Loucy (cell line): ENCODE data around the gene OBI1.

Experiments
- EZH2phosphoT487 ChIP-seq: fragments of 200-600 bp; IDR thresholded peaks from 2 replicates; pipeline ENCODE4 v1.6.1; 2018; ENCODE audit warnings: antibody characterized with exemption, mild to moderate bottlenecking, moderate library complexity, borderline replicate concordance
- TF ChIP-seq, protein P1 (sequence below): fragments of 200-600 bp; sonication (generic); conservative IDR thresholded peaks from 2 replicates; pipeline ENCODE4 v1.5.1; 2014; ENCODE audit warnings: mild to moderate bottlenecking, antibody characterized with exemption, low read length

DNA sequence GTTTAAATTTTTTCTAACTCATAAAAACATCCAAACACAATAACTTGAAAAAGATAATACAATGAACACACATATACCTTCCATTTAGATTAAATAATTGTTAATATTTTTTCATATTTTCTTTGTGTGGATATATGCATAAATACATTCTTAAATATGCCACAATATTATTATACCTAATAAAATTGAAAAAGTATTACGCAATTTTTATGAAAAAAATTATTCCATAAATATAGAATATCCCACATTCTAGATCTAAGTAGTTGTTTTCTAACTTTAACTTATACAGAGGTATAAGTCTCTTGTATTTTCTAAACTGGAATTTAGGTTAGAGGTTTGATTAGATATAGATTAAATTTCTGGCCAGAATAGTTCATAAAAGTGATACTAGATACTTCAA is 89.9 kb downstream of the OBI1 start:
- TF ChIP-seq, protein P1, sequence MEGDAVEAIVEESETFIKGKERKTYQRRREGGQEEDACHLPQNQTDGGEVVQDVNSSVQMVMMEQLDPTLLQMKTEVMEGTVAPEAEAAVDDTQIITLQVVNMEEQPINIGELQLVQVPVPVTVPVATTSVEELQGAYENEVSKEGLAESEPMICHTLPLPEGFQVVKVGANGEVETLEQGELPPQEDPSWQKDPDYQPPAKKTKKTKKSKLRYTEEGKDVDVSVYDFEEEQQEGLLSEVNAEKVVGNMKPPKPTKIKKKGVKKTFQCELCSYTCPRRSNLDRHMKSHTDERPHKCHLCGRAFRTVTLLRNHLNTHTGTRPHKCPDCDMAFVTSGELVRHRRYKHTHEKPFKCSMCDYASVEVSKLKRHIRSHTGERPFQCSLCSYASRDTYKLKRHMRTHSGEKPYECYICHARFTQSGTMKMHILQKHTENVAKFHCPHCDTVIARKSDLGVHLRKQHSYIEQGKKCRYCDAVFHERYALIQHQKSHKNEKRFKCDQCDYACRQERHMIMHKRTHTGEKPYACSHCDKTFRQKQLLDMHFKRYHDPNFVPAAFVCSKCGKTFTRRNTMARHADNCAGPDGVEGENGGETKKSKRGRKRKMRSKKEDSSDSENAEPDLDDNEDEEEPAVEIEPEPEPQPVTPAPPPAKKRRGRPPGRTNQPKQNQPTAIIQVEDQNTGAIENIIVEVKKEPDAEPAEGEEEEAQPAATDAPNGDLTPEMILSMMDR = no peak
- no peak for TF ChIP-seq EZH2phosphoT487
